HepG2 (cell line): ENCODE results near the gene MED9. TPM values are rescaled to one million over a fixed set of nuclear protein-coding genes. Genes with fewer than 3 reads are reported as not detected.

ENCODE experiments used
- ATAC-seq: fragments of 200-7000 bp; cut with Tn5 transposase; 3 replicates; pipeline ENCODE4 v1.9.1; 2020; ENCODE audit warnings: mild to moderate bottlenecking, moderate library complexity
- BruUV-seq: library from RNA; stranded (reverse); fragments of 400-500 nt; replicated peaks from 2 replicates; lab custom pipeline; 2021; lab: Mats Ljungman, UMichigan
- CTCF ChIA-PET: fragments of 300-600 bp; formaldehyde crosslinking; extraction: SDS; loops from one replicate; lab custom pipeline; 2021; ENCODE audit warnings: low total read pairs, inconsistent platforms, low intra/inter-chr PET ratio; lab: Yijun Ruan, JAX
- POLR2A ChIA-PET: fragments of 350-600 bp; sonication (Branson Sonifier 250); formaldehyde crosslinking; loops from one replicate; lab custom pipeline; 2020; ENCODE audit warnings: antibody characterized with exemption, inconsistent platforms; lab: Yijun Ruan, JAX
- DNase-seq: peaks from one replicate; pipeline ENCODE4 v3.0.0-alpha.2; 2015; ENCODE audit warnings: low spot score
- FAIRE-seq: peaks from 3 replicates; lab custom pipeline; 2011; peaks lifted over from hg19 to GRCh38; lab: Jason Lieb, UNC
- H2AFZ ChIP-seq: one replicate; pipeline ENCODE4 v1.6.1; 2011; ENCODE audit warnings: low read length, inconsistent platforms
- H3K27ac ChIP-seq: fragments of 300-600 bp; 3 replicates; pipeline ENCODE4 v1.8.0; 2011; ENCODE audit warnings: mixed run types, mild to moderate bottlenecking, mixed read lengths, low read length, inconsistent platforms; ENCODE audit not compliant: insufficient read depth; ENCODE audit errors: extremely low read length
- H3K27me3 ChIP-seq, 2 experiments: fragments of 200-600 bp in 1 of 2; 2 replicates in 1 of 2; 3 replicates in 1 of 2; pipeline versions ENCODE4 v1.6.0 to v1.8.0; 2011; ENCODE audit warnings: low read length in 2 of 2, mild to moderate bottlenecking in 2 of 2, moderate library complexity in 2 of 2, inconsistent platforms in 1 of 2; ENCODE audit not compliant: insufficient read depth in 2 of 2, control insufficient read depth in 1 of 2
- H3K36me3 ChIP-seq, 2 experiments: fragments of 200-600 bp in 1 of 2; replicated peaks in 1 of 2; 2 replicates in 1 of 2; 3 replicates in 1 of 2; pipeline versions ENCODE4 v1.5.1 to v1.8.0; 2011; ENCODE audit warnings: low read length in 2 of 2, inconsistent platforms in 1 of 2; ENCODE audit not compliant: insufficient read depth in 2 of 2, control insufficient read depth in 1 of 2
- H3K4me1 ChIP-seq: 2 replicates; pipeline ENCODE4 v1.5.1; 2012; ENCODE audit warnings: low read length, inconsistent platforms; ENCODE audit not compliant: insufficient read depth
- H3K4me2 ChIP-seq: 2 replicates; pipeline ENCODE4 v1.6.0; 2011; ENCODE audit warnings: low read depth, low read length, inconsistent platforms
- H3K4me3 ChIP-seq, 3 experiments: fragments of 200-600 bp in 1 of 3; sonication (generic), shearing (Covaris generic) in 1 of 3; replicated peaks in 1 of 3; 2 replicates each; pipeline ENCODE4 v1.5.1; 2011 to 2016; ENCODE audit warnings: low read length in 3 of 3, inconsistent platforms in 2 of 3, low read depth in 2 of 3, mild to moderate bottlenecking in 2 of 3, control low read depth in 1 of 3, mixed read lengths in 1 of 3; ENCODE audit not compliant: insufficient read depth in 1 of 3
- H3K79me2 ChIP-seq: one replicate; pipeline ENCODE4 v1.6.1; 2011; ENCODE audit warnings: low read length, inconsistent platforms; ENCODE audit not compliant: insufficient read depth
- H3K9ac ChIP-seq: 2 replicates; pipeline ENCODE4 v1.6.0; 2011; ENCODE audit warnings: mild to moderate bottlenecking, low read depth, low read length, inconsistent platforms; ENCODE audit not compliant: insufficient read depth
- H3K9me3 ChIP-seq: 2 replicates; pipeline ENCODE4 v1.5.1; 2012; ENCODE audit warnings: mild to moderate bottlenecking, low read length
- H4K20me1 ChIP-seq: 2 replicates; pipeline ENCODE4 v1.6.0; 2011; ENCODE audit warnings: inconsistent platforms, mild to moderate bottlenecking, low read length, moderate library complexity; ENCODE audit not compliant: insufficient read depth
- ARID4A ChIP-seq: sonication (generic); formaldehyde crosslinking; IDR thresholded peaks from 2 replicates; pipeline ENCODE4 v1.5.0; 2020; ENCODE audit warnings: mild to moderate bottlenecking, missing genetic modification reagents, borderline replicate concordance
- ARNTL ChIP-seq: sonication (generic); formaldehyde crosslinking; IDR thresholded peaks from 2 replicates; pipeline ENCODE4 v1.4.0; 2020; ENCODE audit warnings: mild to moderate bottlenecking, missing genetic modification reagents
- HIVEP1 ChIP-seq: sonication (generic); formaldehyde crosslinking; IDR thresholded peaks from 2 replicates; pipeline ENCODE4 v1.4.0; 2020; ENCODE audit warnings: mild to moderate bottlenecking, missing genetic modification reagents
- HMG20B ChIP-seq: conservative IDR thresholded peaks from 2 replicates; pipeline ENCODE4 v1.6.1; 2016; ENCODE audit warnings: missing genetic modification reagents, missing compliant biosample characterization
- KLF6 ChIP-seq: IDR thresholded peaks from 2 replicates; pipeline ENCODE4 v1.8.0; 2016; ENCODE audit warnings: missing biosample characterization, missing genetic modification reagents
- REXO4 ChIP-seq: sonication (generic); formaldehyde crosslinking; IDR thresholded peaks from 2 replicates; pipeline ENCODE4 v1.8.0; 2022; ENCODE audit warnings: missing genetic modification reagents, mild to moderate bottlenecking, borderline replicate concordance
- ZBTB4 ChIP-seq: sonication (generic); formaldehyde crosslinking; IDR thresholded peaks from 2 replicates; pipeline ENCODE4 v1.4.0; 2020; ENCODE audit warnings: missing genetic modification reagents, mild to moderate bottlenecking, borderline replicate concordance
- ZNF317 ChIP-seq: sonication (generic); formaldehyde crosslinking; IDR thresholded peaks from 2 replicates; pipeline ENCODE4 v1.5.0; 2020; ENCODE audit warnings: mild to moderate bottlenecking, missing genetic modification reagents
- ZNF383 ChIP-seq: sonication (generic); formaldehyde crosslinking; IDR thresholded peaks from 2 replicates; pipeline ENCODE4 v1.4.0; 2020; ENCODE audit warnings: missing genetic modification reagents, mild to moderate bottlenecking, borderline replicate concordance
- ZNF430 ChIP-seq: sonication (generic); formaldehyde crosslinking; IDR thresholded peaks from 2 replicates; pipeline ENCODE4 v1.9.0; 2021; ENCODE audit warnings: mild to moderate bottlenecking, missing genetic modification reagents
- ZNF512 ChIP-seq: sonication (generic); formaldehyde crosslinking; IDR thresholded peaks from 2 replicates; pipeline ENCODE4 v1.4.0; 2020; ENCODE audit warnings: mild to moderate bottlenecking, missing genetic modification reagents
- ZNF616 ChIP-seq: sonication (generic); formaldehyde crosslinking; IDR thresholded peaks from 2 replicates; pipeline ENCODE4 v1.5.0; 2020; ENCODE audit warnings: low read depth, mild to moderate bottlenecking, missing genetic modification reagents
- ZNF761 ChIP-seq: sonication (generic); formaldehyde crosslinking; conservative IDR thresholded peaks from 2 replicates; pipeline ENCODE4 v1.4.0; 2020; ENCODE audit warnings: mild to moderate bottlenecking, missing genetic modification reagents
- ZSCAN20 ChIP-seq: sonication (generic); formaldehyde crosslinking; IDR thresholded peaks from 2 replicates; pipeline ENCODE4 v1.4.0; 2020; ENCODE audit warnings: missing genetic modification reagents, mild to moderate bottlenecking, borderline replicate concordance
- WGBS: methylation state at CpG from one replicate; pipeline ENCODE4 v1.1.6; 2017; ENCODE audit warnings: low lambda C conversion rate; 5-methylcytosine and 5-hydroxymethylcytosine counted together
- in situ Hi-C: cut with HindIII; loops from 2 replicates; pipeline ENCODE4 v1.10.0; 2017; ENCODE audit warnings: low pct_unique_long_range_greater_than_20kb; ENCODE audit not compliant: extremely low pct_ligation_motif_present
- intact Hi-C: fragments of 100-400 bp; cut with micrococcal nuclease; formaldehyde crosslinking; loops from one replicate; pipeline ENCODE4 v1.10.0; 2022; ENCODE audit not compliant: unreplicated experiment
- polyA plus RNA-seq, 8 experiments: library from polyadenylated mRNA; depleted of rRNA in 3 of 8; stranded (reverse) in 7 of 8; unstranded in 1 of 8; fragments of >200 nt; fragmentation: Illumina TruSeq in 4 of 8; extraction: Trizol in 4 of 8; gene quantifications; 2 replicates each; pipeline versions ENCODE4 v1.2.1 to v1.2.3, GENCODE V29; 2011 to 2016; ENCODE audit warnings: low read depth in 4 of 8, missing spikeins in 1 of 8, mixed read lengths in 1 of 8; ENCODE audit not compliant: insufficient read depth in 1 of 8
- total RNA-seq, 5 experiments: library from RNA; depleted of rRNA; stranded (reverse); fragments of >200 nt; fragmentation: Illumina TruSeq; extraction: Trizol; gene quantifications; 2 replicates each; pipeline ENCODE4 v1.2.3, GENCODE V29; 2016; ENCODE audit warnings: low read depth in 1 of 5

MED9 gene
- total and polyA plus RNA-seq, 2 of the 13 experiments (the other 11 are each of a cell fraction or from before 2014, with no cell fraction given) = 11.9 to 15.1 TPM

GRCh38 chr17:17440938-17441675 is 35.7 kb upstream of the MED9 start:
- H3K4me1 ChIP-seq = peaks cover 61% of the 10 kb centered on the region
- in situ Hi-C loops = no loop called here
- TF ChIP-seq REXO4 (CRISPR knock-in tag) (no peak), ZNF430 (CRISPR knock-in tag) (no peak), ARID4A (CRISPR knock-in tag) (no peak), ARNTL (CRISPR knock-in tag) (no peak), ZNF512 (CRISPR knock-in tag) (no peak), ZNF317 (no peak), ZNF383 (no peak), HMG20B (CRISPR knock-in tag) (no peak), ZNF761 (CRISPR knock-in tag) (no peak), KLF6 (CRISPR knock-in tag) (no peak), ZSCAN20 (no peak), HIVEP1 (no peak), ZBTB4 (CRISPR knock-in tag) (no peak), ZNF616 (no peak)

More at GRCh38 chr17:17440938-17441675, 35.7 kb upstream of the MED9 start:
- H2AFZ ChIP-seq = no peak overlapping the region
- 0 out of 2 replicates have a peak overlapping the region, but pooled peaks have one; percentile 23 for H3K9ac ChIP-seq
- WGBS = 81% methylated on average over 11 of the region's 11 CpGs
- H3K79me2 ChIP-seq = no peaks in the 10 kb centered on the region
- POLR2A ChIA-PET = interaction anchor here (1.3 to 1.8 kb wide), 3 partner anchors 25 to 71 kb away, joined by 4 to 10 read pairs (median 9); partner anchors contain the start of gene RASD1
- no peaks in the 10 kb centered on the region for H3K9me3 ChIP-seq
- H3K27me3 ChIP-seq = no peaks in the 10 kb centered on the region
- peak overlapping the region; percentile 65; the same call in 1 of the 2 replicates for H3K4me2 ChIP-seq
- no peaks in the 10 kb centered on the region for H4K20me1 ChIP-seq
- BruUV-seq = no TSS peak
- H3K4me3 ChIP-seq = no peak overlapping the region
- no peak for ATAC-seq
- CTCF ChIA-PET = interaction anchor here (1.5 to 1.7 kb wide), 2 partner anchors 16 to 53 kb away, joined by 4 to 8 read pairs; no protein-coding TSS in a partner anchor
- peak overlapping the region; percentile 42 for H3K27ac ChIP-seq
- H3K36me3 ChIP-seq = no peaks in the 10 kb centered on the region
- intact Hi-C loops = loop anchor here (1.0 kb wide), 1 partner anchor 85 kb away; no protein-coding TSS in a partner anchor
- no peak for DNase-seq
- FAIRE-seq = no peak
